ENCODE data around the gene PAPOLG.

Gene PAPOLG

GRCh38 chr2:60756097-60757087, at the start of gene PAPOLG:
Gene PAPOLG, plus strand, starts transcription at chr2:60756268. Its CDS starts 211 bp downstream, at chr2:60756479.
- peak; percentile 96 to 97 for DNase-seq

- no peak for DNase-seq
These were observed 48.2 kb upstream of the PAPOLG start for GRCh38 chr2:60707750-60708371.

- DNase-seq, result no peak
These were observed 47.3 kb upstream of the PAPOLG start for GRCh38 chr2:60708630-60709320.

- no peak for DNase-seq
These were observed 45.4 kb upstream of the PAPOLG start for GRCh38 chr2:60710707-60711106.

GRCh38 chr2:60715561-60715960, 40.5 kb upstream of the PAPOLG start:
- no peak for DNase-seq

- DNase-seq, result no peak
These were observed 38.4 kb upstream of the PAPOLG start for GRCh38 chr2:60717691-60718090.

GRCh38 chr2:60719331-60719730, 36.7 kb upstream of the PAPOLG start:
- no peak for DNase-seq

GRCh38 chr2:60725466-60725865, 30.6 kb upstream of the PAPOLG start:
- no peak for DNase-seq

GRCh38 chr2:60728855-60729254, 27.2 kb upstream of the PAPOLG start:
- DNase-seq, result no peak

GRCh38 chr2:60735496-60736250, 20.4 kb upstream of the PAPOLG start:
- DNase-seq, result no peak

- no peak for DNase-seq
These were observed 17.4 kb upstream of the PAPOLG start for GRCh38 chr2:60738679-60739078.

- DNase-seq, result no peak
These were observed 16.9 kb upstream of the PAPOLG start for GRCh38 chr2:60739156-60739555.

GRCh38 chr2:60741576-60741975, 14.5 kb upstream of the PAPOLG start:
- DNase-seq, result no peak

GRCh38 chr2:60742419-60742818, 13.6 kb upstream of the PAPOLG start:
- no peak for DNase-seq

GRCh38 chr2:60745330-60745729, 10.7 kb upstream of the PAPOLG start:
- DNase-seq, result no peak

- DNase-seq, result no peak
These were observed 10.3 kb upstream of the PAPOLG start for GRCh38 chr2:60745761-60746160.

- no peak for DNase-seq
These were observed 9.8 kb upstream of the PAPOLG start for GRCh38 chr2:60746318-60746717.

- DNase-seq, result no peak
These were observed 3.6 kb downstream of the PAPOLG start for GRCh38 chr2:60759654-60760053.

GRCh38 chr2:60764736-60765534, 8.9 kb downstream of the PAPOLG start:
- DNase-seq, result no peak

GRCh38 chr2:60766283-60766682, 10.2 kb downstream of the PAPOLG start:
- no peak for DNase-seq

- DNase-seq, result no peak
These were observed 15.4 kb downstream of the PAPOLG start for GRCh38 chr2:60771508-60771907.
